GM19468 (cell line): Measurements from ENCODE around the gene PARD3B.

ENCODE experiments used
- ATAC-seq: cut with Tn5 transposase; IDR thresholded peaks from one replicate; pipeline ENCODE4 v1.9.1; 2021; ENCODE audit warnings: mild to moderate bottlenecking, moderate library complexity, moderate number of reproducible peaks; ENCODE audit not compliant: unreplicated experiment; ENCODE audit errors: extremely low read depth

Gene PARD3B

DNA sequence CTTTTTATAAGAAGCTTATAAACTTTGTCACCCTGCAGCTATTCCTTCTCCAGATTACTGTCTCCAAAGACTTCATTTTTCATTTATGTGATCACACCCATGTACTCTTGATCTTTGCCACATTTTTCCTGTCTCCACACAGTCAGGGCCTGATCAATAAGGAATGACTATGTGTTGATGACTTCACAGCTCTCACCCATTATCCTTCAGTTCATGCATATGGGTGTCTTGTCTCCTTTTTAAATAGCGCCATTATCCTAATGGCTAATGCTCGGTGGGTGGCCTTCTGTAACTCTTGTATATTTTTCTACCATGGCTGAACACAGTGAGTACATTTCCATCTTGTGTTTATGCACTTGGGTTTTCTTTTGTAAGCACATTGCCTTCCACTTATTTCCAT, 801.4 kb downstream of the PARD3B start:
- no peak for ATAC-seq

DNA sequence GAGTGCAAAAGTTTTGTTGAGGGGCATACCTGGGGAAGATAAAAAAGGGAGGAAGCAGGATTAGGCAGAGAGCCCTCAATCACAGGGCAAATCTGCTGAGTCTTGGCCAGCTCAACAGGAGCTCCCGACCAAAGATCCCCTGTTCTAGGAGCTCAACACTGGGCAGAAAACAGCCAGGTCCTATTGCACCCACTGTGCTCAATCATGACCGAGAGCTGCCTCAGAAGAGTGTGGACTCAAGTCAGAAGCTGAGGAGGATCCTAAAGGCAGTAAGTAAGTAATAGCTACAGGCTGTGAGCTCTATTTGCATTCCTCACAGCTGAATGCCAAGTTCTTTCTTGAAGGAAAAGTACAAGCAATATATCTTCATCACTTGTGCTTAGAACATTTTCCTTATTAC, 802.6 kb downstream of the PARD3B start:
- no peak for ATAC-seq

DNA sequence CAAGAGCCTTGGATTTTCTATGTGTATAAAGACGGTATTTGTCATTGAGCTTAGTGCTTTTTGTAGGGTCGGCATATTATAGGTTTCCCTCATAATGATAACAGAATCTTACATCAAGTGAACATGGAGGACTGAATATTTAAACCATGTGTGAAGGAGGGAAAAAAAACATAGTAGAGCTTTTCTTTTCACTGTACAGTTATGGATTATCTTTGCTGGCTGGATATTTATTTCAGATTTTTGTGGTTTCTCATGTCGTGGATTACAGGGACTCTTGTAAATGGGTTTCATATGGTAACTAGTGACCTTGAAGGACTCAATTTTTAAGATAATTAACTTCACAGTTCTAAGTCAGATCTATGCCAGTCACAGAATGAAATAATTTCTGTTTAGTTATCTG, 806.8 kb downstream of the PARD3B start:
- no peak for ATAC-seq

DNA sequence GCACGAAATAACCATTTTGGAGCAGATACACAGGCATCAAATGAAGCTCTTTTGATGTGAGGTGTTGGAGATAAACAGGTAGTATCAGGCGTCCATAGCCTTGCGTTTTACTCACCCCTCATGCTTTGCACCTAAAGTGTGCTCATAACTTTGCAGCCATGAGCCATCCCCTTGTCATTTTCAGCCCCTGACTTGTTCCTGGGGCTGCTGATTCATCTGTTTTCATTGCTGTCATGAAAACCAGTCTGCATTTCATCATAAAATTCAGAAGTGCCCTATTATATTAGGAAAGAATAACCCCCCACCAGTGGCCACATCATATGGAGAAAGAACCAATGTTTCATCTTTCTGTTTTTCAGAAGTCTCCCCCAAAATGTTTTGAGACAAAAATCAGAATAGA, 807.3 kb downstream of the PARD3B start:
- no peak for ATAC-seq

DNA sequence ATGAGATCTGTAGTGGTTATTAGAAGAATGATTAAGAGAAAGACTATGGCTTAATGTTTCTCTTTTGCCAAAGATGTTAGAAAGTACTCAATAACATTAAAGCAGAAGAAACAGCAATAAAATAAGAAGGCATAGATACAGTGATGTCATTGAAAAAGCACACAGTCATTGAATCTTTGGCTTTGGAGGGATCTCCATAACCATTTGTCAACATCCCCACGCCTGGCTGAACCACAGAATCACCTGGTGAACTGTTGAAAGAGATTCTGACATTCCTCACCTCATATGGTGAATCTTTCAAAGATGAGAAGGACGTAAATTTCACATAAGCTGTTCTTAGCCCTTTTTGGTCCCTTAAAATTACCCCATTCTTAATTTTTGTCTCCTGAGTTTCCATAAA, 812.5 kb downstream of the PARD3B start:
- ATAC-seq = no peak

DNA sequence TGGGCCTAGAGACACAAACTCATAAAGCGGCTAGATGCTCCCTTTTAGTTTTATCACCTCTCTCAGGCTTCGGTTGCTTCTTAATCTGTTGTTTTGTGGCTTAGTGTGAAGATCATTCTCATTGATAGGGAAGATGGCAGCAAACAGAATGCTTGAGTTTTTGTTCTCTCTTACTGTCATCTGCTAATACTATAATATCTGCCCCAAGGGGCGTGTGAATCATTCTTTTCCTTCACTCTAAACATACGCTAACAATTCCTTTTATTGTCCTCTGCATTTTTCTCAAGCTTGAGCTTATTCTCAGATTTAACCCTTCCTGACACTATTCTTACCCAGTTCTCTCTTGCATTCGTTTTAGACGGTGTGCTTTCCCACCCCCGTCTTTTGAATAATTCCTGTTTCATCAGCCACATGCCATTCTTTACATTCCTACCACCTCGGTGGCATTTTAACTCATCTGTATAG, 813.1 kb downstream of the PARD3B start:
- ATAC-seq = no peak

DNA sequence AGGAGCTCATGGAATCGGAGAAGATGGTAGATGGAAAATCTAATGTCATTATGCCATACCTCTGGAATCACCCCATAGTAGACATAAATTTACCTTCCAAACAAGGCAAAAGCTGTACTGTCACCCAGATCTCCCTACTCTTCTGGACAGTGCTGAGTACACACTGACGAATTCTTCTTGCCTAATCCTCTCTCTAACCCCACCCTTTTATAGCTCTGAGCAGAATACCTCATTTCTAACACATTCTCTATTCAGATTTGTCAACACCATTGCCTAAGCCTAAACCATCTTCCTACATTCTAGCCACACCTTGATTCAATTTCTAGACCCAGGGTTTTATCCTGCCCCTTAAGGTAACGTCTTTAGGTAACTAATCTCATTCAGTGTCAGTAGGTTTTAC, 816.0 kb downstream of the PARD3B start:
- no peak for ATAC-seq

DNA sequence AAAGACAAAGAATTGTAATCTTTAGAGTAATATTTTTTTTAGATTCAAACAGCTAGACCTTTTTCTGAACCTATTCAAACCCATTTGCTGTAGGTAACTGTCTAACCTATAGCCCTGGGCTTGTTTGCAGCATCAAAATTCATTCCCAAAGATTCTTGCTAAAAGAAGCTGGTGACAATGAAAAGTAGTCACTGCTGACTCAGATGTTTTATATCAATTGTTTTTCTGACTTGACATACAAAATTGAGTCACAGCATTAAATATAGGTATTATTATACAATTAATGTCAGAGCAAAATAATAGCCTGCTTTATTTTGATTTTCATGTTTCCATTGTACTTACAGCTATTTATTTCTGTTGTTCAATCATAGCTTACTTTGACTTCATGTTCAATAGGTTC, 816.7 kb downstream of the PARD3B start:
- ATAC-seq = no peak

DNA sequence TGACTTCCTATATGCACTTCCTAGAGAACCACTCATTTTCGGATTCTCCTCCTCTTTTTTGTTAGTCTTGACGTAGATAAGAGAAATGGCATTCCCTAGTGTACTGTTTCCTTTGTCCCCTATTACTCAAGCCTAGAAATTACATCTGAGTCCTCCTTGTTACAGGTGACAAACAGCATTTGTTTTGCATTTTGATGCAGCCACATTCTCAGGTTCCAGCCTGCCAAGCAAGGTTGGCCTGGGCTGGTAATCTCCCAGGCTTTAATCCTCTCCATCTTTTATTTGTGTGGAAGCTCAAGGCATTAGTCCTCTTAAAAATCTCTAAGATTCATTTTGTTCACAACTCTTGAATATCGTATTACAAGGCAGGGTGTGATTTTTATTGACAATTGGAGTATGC, 819.0 kb downstream of the PARD3B start:
- no peak for ATAC-seq

DNA sequence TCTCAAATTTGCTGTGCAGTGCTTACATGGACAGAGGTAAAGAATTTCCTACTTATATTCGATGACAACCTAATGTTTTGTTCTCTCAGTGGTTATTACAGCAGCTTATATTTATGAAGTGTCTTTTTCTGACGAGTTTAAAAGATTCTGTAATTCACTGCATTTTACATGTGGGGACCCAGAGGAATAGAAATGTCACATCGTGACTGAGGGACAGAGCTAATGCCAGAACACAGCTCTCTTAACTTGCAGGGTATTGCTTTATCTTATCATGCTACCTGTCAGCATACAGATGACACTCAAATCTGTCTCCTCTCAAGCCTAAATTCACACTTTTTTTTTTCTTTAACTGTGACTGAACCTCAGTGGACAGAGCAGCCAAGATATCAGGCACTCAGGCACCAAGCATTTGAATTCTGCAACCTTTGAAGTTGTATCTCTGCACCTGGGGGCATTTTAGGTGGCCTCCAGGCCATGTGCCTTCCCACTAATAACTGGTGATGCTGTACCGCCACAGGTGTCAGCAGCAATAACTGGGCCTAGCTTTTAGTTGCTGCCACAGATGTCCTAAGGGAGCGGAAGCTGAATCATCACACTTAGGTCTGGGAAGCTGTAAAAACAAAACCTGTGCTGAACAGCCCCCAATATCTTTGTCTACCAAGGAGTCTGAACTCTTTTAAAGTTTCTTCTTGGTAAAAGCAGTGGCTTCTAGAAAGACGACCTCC, 821.2 kb downstream of the PARD3B start:
- ATAC-seq = no peak

DNA sequence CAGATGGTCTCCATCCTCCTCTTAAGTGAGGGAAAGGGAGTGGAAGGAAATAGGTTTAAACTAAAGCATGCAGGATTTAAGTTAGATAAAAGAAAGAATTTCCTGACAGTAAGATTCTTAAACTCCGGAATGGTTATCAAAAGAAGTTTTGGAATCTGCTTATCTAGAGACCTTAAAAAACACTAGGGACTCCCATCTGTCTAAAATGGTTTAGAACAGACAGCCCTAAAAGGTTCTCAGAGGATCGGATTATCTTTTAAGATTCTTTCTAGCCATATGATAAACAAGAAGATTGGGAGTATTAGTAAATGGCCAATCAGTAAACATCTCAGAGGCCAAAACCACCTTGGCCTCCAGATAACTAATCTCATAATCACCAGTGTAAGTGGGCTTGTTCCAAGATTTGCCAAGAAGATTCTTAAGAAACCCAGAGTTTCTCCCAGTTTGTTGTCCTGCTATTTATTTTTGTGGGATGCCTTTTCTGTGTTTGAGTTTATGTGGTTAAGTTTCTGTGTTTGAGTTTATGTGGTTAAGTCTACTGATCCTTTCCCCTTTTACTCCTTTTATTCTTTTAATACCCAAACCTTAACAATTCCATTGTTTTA, 822.2 kb downstream of the PARD3B start:
- ATAC-seq = no peak

DNA sequence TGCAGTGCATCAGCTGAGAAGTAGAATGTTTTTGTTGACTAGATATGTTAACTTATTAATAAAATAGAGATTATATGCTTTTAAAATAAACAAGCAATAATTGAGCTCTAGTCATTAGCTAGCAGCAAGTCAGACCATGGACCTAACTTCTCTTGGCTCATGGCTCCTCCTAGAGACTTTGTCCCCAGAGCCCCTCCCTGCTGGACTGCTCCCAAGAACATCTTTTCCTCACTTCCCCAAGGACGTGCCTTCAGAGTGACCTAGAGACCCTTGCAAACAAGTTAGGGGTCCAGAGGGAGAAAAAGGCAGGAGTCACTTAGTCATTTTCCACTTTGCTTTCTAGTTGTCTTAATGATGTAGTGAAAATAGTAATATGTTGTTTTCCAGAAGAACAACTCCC, 824.5 kb downstream of the PARD3B start:
- ATAC-seq = no peak

DNA sequence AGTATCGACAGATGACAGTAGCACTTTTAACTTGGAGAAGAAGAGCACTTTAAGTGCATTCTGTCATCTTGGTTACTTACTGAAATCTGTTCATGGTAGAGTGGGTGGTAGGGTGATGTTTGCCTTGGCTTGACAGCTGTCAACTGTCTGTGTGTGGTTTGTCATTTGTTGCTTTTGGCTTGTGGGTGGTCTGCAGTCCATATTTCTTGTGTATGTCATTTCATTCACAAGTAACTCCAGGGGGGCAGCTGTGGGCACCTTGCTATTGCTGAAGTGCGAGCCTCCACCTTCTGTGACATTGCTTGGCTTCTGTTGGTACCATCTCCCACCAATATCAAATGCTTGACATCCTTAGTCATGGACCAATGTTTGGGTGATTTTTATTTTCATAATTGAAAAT, 825.5 kb downstream of the PARD3B start:
- no peak for ATAC-seq

DNA sequence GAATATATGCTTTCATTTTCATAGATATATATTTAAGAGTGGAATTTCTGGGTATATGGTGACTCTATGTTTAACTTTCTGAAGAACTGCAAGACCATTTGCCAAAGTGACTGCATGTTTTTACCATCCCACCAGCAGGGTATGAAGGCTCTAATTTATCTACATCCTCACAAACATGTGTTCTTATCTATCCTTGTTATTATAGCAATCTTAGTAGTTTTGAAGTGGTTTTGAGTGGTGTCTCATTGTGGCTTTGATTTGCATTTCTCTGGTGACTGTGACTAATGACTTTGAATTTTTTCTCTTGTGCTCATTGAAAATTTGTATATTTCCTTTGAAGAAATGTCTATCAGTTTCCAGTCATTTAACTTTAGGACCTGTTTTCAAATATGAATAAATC, 826.9 kb downstream of the PARD3B start:
- no peak for ATAC-seq

DNA sequence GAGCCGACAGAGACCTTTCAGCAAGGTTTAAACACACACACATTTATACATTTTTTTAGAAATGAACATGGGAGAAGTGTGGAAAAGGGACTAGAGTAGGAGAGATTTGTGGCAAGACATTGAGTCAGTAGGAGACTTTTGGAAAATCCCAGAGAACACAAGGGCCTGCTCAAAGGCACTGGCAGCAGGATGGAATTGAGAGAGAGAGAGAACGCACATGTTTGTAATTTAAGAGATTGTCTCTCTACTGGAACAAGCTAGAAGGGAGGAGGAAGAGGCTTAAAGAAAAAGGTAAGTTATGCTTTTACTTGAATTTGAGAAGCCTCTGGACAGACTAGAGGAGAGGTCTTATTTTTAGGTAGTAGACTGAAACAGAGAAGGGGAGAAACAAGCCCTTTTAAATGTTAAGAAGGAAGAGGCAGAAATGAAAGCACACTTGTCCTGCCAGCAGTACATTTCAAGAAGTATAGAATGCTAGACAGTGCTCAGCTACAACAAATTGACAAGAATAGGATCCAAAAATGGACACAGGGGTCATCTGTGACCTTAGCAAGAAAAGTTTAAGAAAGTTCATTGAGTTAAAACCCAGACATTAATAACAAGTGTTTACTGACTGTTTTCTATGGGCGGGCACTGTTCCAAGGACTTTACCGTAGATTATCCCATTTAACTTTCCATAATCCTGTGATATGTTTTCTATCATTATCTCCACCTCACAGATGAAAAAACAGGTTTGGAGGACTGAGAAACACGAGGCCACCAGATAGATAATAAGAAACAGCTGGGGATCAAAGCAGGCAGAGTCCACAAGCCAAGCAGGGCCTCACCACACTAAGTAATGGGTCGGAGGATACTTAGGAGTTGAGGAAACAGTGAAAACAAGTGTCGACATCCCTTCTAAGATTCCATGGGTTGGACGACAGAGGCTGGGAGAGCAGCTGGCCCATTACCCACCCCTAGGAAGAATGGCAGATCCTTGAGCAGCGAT, 830.5 kb downstream of the PARD3B start:
- no peak for ATAC-seq

DNA sequence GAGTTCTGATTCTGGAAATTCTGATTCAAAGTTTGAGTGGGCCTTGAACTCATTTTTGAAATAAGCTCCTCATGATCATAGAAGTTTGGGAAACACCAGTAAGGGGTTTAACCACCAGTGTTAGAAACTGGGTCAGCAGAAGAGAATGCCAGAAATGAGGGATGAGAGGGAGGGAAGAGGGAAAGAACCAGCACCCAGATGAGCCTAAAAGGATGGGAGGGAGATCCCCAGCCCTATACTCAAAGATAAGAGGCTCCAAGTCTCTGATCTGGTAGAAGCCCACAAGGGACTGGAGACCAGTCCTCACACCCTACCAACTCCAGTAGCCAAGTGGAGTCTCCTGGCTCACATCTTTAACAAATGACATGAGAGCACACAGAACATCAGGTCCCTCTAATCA, 832.0 kb downstream of the PARD3B start:
- no peak for ATAC-seq

DNA sequence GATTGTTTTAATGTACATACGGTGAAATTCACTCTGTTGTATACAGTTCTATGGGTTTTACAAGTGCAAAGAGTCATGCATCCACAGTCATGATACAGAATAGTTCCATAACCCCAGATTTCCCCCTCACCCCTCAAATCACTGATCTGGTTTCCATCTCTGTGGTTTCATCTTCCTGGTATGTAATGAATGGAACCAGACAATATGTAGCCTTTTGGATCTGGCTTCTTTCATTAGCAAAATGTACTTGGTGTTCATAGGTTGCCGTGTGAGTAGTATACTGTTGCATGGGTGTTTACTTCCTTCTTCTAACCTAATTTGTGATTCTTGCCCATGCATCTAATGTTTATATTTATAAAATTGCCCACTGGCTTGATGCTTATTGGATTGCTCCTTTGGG, 838.3 kb downstream of the PARD3B start:
- no peak for ATAC-seq

DNA sequence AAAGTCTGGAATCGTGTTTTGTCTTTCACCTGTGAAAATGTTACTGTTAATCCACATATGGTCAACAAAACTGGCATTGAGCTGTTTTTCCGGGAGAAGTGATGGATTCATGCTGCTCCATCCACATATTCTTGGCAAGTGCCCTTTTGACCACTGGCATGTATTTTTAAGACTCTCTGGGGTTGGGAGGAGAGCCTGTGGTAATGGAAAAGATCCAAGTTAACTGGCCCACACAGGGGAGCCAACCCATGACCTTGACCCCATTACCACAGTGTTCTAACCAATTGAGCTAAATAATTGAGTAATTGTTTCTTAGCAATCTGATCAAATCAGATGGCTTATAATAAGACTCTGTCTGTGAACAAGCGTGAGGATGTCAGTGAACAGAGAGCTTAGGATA, 840.8 kb downstream of the PARD3B start:
- ATAC-seq = no peak

DNA sequence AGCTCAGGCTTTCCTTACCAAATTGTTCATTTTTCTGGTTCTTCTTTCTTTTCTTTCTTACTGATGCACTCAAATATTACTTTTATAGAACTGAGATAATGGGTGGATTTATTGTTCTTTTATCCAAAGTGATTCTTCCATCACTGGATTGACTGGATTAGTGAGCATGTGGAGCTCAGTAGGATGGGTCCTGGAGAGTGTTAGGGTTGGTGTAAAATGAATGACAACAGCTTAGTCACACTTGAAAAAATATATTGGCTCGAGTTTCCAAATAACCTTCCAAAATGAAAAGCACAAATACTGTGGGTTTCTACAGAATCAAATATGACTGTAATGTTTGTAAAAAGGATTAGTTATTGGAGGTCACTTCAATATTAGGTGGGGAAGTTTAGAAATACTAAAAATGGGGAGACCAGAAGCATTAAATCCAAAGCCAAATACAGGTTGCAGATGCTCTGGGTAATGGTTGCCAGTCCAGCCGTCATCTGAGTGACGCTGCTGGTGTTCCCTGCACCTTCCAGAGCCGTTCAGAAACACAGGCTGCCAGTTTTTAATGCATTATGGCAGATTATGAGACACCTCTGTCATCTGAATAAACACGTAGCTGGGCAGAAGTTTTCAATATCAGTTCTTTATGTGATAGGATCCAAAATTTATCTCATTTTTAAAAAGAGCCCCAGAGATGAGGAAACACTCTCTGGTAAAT, 842.2 kb downstream of the PARD3B start:
- ATAC-seq = no peak

DNA sequence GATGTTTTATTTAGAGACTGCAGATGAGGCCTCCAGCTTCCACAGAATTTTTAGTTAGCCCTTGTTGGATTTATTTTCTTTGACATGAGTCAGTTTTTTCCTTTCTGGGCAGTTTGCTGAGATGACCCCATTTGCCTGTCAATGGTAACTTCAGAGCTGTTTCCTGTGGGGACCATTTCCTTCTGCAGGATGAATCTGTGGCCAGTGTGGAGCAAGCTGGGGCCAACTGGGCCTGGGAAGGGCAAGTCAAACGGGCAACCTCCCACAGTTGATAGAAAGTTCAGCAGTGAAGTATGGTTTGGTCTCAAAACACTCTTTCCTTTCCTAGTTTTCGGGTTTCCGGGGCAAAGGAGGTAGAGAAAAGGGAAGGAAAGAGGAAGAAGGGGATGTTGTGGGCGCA, 845.6 kb downstream of the PARD3B start:
- ATAC-seq = no peak
